ENCODE data around the gene ETV6.

The ETV6 gene

GRCh38 chr12:11876307-11876706, 226.8 kb downstream of the ETV6 start:
- in situ Hi-C loops (cut with HindIII; ENCODE audit: low pct_ligation_motif_present, low sequenced_read_pairs) = no loop called here
- no peak overlapping the region for H3K27ac ChIP-seq
- H3K27me3 ChIP-seq (replicated peaks) = no peaks in the 10 kb centered on the region
- no peak for TF ChIP-seq CTCF (IDR thresholded peaks at IDR 0.05; ENCODE audit: low read depth, low read length, missing control alignments)
- H3K36me3 ChIP-seq (replicated peaks) = no peaks in the 10 kb centered on the region
- no peak for DNase-seq
- H3K4me3 ChIP-seq (ENCODE audit: low read depth, low read length) = no peak overlapping the region

- H3K27me3 ChIP-seq (replicated peaks) = no peaks in the 10 kb centered on the region
- no peak for TF ChIP-seq CTCF (IDR thresholded peaks at IDR 0.05; ENCODE audit: low read depth, low read length, missing control alignments)
- no peak overlapping the region for H3K4me3 ChIP-seq (ENCODE audit: low read depth, low read length)
- in situ Hi-C loops (cut with HindIII; ENCODE audit: low pct_ligation_motif_present, low sequenced_read_pairs) = no loop called here
- no peak for DNase-seq
- no peaks in the 10 kb centered on the region for H3K36me3 ChIP-seq (replicated peaks)
- H3K27ac ChIP-seq = no peak overlapping the region
Observed at GRCh38 chr12:11877102-11877826, 227.8 kb downstream of the ETV6 start.

DNA sequence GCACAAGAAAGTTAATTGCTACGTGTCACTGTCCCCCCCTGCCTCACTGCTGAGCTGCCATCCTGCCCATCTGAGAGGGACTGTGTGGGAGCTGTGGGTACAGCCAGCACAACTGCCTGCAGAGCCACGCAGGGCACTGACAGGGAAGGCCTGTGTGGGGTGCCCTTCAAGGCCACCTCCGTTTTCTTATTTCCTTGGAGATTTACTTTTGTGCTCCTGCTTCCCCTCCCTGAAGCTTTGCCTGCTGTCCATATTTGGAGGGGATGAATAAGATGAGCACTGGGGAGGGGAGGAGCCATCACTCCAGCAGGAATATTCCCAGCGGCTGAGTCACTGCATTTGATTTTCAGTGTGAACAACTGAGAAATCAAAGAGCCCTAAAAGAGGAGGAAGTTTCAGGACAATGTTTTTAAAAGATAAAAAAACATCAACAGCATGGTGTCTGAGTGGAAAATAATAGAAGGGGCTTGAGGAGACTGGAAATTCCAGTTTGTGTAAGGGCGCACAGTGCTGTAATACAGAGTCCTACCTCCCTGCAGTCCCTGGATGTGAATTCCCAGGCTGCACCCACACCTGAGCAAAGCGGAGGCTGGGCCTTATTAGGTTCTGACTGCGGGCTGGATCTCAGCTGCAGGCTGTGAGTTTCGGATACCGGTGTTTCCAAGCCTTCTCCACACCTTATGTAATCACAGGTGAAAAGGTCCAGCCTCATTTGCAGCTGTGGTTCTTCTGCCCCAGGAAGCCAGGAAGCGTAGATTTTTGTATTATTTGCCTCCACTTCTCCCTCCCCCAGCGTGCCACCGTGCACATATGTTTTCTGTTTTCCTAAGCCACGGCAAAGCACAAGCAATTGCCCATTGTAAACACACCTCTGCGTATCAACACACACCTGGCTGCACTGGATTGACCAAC, 228.7 kb downstream of the ETV6 start:
- Histone ChIP-seq H3K36me3 (replicated peaks) (no peaks in the 10 kb centered on the region), H3K27ac (peak overlapping the region; percentile 53), H3K27me3 (replicated peaks) (no peaks in the 10 kb centered on the region), H3K4me3 (ENCODE audit: low read depth, low read length) (no peak overlapping the region)
- no peak for TF ChIP-seq CTCF (IDR thresholded peaks at IDR 0.05; ENCODE audit: low read depth, low read length, missing control alignments)
- in situ Hi-C loops (cut with HindIII; ENCODE audit: low pct_ligation_motif_present, low sequenced_read_pairs) = no loop called here
- peak; percentile 85 for DNase-seq

GRCh38 chr12:11879306-11879705, 229.8 kb downstream of the ETV6 start:
- Histone ChIP-seq H3K27me3 (replicated peaks) (no peaks in the 10 kb centered on the region), H3K36me3 (replicated peaks) (no peaks in the 10 kb centered on the region), H3K4me3 (ENCODE audit: low read depth, low read length) (no peak overlapping the region), H3K27ac (peak overlapping the region; percentile 34)
- no peak for DNase-seq
- no peak for TF ChIP-seq CTCF (IDR thresholded peaks at IDR 0.05; ENCODE audit: low read depth, low read length, missing control alignments)
- in situ Hi-C loops (cut with HindIII; ENCODE audit: low pct_ligation_motif_present, low sequenced_read_pairs) = no loop called here

DNA sequence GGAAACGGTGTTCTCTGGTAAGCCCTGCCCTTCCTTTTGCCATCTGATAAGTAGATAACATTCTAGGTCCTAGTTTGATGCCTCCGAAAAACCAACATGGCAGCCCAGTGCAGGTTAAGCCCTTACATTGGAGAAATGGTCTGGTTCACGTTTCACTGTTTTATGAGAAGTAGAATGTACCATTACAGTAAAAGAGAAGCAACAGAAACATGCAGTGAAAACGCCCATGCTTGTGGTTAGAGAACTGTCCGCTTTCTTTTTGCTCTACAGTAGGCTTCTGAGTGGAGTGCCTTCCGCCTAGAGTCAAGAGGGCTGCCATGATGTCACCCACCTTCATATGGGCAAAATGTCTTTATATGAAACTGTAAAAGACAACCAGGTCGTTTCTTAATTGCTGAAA, 230.9 kb downstream of the ETV6 start:
- no peak for TF ChIP-seq CTCF (IDR thresholded peaks at IDR 0.05; ENCODE audit: low read depth, low read length, missing control alignments)
- in situ Hi-C loops (cut with HindIII; ENCODE audit: low pct_ligation_motif_present, low sequenced_read_pairs) = no loop called here
- Histone ChIP-seq H3K27me3 (replicated peaks) (no peaks in the 10 kb centered on the region), H3K4me3 (ENCODE audit: low read depth, low read length) (no peak overlapping the region), H3K27ac (no peak overlapping the region), H3K36me3 (replicated peaks) (peaks cover 2% of the 10 kb centered on the region)
- DNase-seq = no peak

Data from brain microvascular endothelial cell (primary cell).